GM21423 (cell line): ENCODE data around the gene FAM120B.

Experiments used
- ATAC-seq: cut with Tn5 transposase; IDR thresholded peaks from one replicate; pipeline ENCODE4 v1.9.1; 2021; ENCODE audit warnings: mild to moderate bottlenecking, moderate library complexity; ENCODE audit not compliant: unreplicated experiment

Gene FAM120B

DNA sequence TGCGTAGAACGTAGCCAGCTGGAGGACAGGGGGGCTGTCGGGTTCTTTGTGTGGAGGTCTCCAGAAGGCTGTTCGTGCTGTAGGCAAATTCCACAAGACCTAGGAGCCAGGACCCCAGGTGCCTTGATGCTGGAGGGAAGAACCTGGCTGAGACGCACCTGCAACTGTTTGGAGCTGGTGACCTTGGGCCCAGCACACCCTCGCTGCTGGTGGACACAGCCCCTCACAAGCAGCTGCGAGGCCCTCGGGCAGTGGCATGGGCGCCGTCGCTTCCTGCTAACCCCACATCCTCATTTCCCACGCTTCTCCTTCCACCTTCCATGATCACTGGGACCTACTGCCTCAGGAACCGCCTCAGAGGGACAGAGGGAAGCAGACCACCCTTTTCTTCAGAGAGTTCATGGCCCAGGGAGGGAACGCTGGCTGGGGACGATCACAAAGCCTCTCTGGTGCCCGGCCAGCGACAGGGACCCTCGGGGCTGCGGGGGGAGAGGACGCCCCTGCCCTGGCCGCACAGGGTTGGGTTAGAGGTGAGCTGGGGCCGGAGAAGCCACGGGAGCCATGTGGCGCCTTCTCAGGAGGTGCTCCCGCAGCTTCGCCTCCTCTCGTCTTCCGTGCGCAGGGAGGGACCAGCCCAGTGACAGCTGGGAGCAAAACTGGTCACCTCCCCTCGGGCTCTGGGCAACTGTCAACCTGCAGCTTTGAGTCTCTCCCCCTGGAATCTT is 34.1 kb upstream of the FAM120B start:
- no peak for ATAC-seq

GRCh38 chr6:170273191-170273590 is 33.4 kb upstream of the FAM120B start:
- ATAC-seq, result no peak

- ATAC-seq, result no peak
These were observed 32.9 kb upstream of the FAM120B start for GRCh38 chr6:170273681-170274080.

- no peak for ATAC-seq
These were observed 31.6 kb upstream of the FAM120B start for GRCh38 chr6:170274713-170275560.

DNA sequence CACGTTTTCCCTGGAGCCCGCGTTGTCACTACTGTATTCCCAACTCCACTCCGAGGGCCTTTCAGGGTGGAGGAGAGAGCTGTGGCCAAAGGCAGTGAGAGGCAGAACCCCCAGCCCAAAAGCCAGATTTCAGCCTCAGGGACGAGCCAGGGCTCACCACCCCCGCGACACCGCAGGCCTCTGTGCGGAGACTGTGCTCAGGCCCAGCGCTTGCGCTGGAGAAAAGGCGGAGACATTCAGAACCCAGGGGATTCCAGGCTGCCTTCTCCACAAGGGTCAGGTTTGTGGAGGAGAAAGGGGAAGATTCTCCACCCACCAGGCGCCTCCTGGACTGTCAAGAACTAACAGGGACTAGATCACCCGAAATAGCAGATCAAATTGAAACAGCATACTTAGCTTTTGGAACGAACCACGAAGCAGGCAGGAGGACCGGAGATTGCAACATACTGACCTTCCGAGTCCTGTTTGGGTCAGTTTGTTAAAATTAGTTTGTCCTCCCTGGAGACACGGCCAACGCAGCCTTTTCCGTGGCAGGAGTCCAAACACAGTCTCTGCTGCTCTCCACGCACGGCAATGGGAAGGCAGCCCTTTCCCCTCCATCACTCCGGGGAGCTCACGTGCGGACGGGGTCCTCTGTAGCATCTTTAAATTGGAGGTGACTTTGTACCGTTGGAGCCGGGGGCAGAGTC is 30.0 kb upstream of the FAM120B start:
- ATAC-seq, result no peak

DNA sequence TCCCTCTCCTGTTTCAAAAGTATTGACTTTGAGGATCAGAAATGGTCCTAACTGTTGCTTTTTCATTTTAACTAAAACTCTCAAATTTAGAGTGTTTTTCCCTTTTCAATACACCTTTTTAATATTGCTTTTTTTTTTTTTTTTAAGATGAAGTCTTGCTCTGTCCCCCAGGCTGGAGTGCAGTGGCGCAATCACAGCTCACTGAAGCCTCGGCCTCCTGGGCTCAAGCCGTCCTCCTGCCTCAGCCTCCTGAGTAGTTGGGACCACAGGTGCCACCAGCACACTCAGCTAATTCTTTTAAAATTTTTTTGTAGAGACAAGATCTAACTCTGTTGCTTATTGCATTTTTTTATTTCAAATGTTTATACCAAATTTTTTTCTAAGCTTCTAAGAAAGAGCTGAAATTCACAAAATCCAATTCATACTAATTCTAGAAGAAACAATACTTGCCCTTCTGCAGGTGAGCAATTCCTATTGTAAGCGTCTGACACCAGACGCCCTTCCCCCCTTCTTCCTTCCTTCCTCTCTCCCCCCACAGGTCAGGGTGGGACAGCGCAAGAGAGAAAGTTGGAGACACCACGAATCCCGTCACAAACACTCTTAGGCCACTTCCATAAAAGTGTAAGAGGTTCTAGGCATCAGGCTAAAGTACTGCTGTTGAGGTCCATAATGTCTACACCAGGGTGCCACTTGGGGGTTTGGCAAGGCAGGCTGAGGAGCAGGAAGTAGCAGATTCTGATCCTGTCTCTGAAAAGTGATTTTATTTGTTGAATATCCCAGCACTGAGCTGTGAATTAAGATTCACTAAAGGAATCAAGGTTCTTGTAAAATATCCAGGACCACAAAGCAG is 28.4 kb upstream of the FAM120B start:
- ATAC-seq, result no peak

DNA sequence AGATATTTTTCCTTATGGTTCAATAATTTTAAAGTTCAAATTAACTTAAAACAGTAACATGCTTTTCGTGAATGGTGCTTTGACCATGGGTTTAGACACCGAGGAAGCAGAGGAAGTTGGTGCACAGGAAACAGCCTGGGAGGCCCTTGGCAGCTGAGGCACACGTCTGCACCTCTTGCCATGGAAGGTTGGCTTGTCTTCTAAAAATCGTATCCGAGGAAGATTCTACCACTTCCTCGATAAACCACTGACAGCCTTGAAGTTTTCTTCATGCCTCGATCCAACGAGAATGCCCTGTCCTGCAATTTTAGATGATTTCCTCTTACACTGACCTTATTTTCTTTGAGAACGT is 27.8 kb upstream of the FAM120B start:
- no peak for ATAC-seq

DNA sequence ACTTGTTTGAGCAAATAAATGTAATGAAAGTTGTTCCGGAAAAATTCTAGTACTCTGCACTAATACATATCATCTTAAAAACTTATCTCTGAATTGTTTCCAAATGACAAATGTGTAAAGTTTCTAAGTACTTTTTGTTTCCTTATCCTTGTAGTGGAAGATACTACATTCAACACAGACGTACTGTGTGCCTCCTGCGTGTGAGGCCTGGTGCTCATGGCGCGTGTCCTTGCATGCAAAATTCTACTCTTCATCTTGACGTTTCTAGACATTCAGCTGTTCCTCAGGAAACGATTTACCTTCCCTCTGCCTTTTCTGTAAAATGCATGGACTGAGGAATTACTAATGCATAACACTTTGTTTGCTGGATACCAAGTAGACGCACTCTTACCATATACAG is 27.1 kb upstream of the FAM120B start:
- ATAC-seq, result no peak

DNA sequence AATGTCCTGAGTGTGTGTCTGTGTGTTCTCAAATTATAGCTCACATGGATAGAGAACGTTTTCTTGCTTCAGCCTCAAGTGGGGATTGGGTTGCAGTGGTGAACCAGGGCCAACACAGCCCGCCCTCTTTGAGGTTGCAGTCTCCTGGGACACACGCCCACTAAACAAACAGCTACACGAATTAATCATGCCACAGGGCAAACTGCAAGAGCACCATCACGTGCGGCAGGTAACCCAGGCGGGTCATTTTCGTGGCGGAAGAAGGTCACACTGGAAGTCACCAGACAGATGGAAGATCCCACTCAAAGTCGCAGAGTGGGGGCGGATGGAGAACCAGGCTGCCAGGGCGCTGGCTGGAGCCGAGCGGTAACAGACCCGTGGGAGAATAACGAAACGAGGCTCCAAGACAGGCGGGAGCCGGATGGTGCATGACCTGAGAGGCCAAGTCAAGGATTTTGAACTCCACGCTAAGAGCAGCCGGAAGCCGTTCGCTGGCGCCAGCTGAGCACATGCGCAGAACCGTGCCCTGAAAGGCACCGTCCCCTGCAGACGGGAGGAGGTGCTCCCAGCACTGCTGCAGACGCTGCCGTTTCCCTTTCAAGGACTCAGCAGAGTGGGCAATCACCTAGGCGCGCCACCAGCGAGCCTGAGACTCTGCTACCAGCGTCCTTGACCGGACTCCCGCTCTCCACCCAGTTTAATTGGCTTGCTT is 26.4 kb upstream of the FAM120B start:
- no peak for ATAC-seq

GRCh38 chr6:170280689-170281045 is 25.9 kb upstream of the FAM120B start:
- no peak for ATAC-seq

DNA sequence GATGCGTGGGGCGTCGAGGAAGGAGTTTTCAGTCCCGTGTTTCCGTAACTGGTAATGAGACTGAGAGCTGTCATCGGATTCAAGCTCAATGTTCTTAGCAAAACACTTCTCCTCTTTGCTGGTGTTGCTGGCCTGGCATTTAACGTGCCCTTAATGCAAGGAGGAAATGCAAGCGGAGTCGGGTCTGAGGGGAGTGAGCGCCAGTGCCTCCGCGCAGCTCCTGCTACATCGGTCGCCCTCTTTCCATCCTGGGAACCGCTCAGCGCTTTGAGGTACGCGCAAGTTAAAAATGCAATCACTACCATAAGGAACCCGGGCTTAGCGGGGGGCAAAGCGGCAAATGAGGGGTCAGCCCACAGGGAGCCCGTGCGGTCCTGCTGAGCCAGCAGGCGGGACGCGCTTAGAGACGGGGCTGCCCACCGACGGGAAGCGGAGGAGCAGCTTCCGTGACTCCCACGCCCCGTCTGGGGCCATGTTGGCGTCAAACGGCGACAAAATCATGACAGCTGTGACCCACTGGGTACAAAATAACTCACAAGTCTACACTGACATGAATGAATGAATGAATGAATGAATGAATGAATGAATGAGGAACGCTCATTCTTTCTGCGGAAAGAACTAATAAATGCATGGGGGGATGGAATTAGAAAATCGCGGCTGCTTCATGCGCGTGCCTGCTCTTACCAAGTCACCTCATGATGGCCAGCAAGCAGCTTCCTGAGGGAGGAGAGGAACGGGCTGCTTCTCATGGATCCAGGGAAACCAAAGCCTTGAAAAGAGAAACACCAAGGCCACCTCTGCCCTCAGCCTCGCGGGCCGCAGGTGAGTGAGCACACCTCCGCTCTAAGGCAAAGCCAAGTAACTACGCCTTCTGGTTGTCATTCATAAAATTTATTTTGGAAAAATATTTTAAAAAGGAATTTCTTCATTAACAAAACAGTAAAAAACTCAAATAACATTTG is 24.9 kb upstream of the FAM120B start:
- ATAC-seq, result no peak

DNA sequence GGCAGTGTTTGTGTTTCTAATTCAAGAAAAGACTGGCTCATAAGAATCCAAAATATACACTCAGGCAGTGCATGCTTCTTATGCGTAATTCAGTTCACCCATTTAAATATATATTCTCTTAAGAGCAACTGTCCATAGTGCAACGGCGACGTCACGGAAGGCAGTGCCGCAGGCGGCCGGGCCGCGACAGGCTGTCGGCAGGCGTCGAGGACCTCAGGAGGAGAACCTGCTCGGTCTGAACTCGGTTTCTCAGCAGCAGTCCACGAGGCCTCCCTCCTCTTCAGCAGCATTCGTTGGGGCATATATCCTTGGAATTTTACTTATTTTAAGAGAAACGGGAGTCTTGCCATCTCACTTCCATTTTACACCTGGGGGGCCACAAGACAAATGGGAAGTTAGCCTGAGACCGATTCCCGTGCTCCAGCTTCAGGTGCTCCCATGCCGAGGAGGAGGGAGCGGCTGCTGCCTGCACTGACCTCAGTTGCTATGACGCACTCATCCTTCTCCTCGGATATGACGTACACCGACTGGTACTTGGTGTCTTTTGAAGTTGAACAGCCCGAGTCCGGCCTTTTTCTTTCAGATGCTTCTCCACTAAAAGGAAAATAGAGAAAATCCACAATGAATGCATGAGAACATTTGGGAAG is 23.9 kb upstream of the FAM120B start:
- no peak for ATAC-seq

DNA sequence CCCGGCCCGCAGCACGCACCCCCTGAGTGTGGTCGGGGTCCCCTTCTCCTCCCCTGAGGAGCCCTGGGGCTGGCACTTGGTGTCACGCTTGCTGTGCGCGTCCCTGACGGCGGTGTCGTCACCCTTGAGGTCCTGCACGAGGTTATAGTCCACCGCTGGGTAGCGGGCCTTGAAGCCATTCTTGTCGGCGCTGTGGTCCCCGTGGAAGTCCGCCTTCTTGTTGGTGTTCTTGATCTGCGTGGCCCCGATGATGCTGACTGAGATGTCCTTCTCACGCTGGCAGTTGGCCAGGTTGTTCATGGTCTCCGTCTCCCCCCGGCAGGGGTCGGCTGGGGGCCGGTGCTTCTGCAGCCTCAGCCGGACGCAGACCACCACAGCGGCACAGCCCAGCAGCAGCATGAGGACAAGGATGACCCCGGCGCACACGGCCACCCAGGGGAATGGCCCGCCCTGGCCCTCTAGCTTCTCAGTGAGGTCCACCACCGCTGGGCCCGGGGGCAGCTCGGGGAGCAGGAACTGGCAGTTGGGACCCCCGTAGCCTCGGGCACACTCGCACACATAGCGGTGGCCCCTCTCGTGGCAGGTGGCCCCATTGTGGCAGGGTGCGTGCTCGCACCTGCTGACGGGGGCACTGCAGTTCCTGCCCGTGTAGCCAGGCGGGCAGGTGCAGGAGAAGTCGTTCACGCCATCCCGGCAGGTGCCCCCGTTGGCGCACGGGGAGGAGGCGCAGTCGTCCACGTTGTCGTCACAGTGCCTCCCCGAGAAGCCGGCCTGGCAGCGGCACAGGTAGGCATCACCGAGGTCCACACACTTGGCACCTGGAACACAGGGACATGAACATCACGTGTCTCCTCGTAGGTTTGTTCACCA is 23.1 kb upstream of the FAM120B start:
- ATAC-seq, result no peak

GRCh38 chr6:170284126-170284773 is 22.3 kb upstream of the FAM120B start:
- ATAC-seq, result no peak

DNA sequence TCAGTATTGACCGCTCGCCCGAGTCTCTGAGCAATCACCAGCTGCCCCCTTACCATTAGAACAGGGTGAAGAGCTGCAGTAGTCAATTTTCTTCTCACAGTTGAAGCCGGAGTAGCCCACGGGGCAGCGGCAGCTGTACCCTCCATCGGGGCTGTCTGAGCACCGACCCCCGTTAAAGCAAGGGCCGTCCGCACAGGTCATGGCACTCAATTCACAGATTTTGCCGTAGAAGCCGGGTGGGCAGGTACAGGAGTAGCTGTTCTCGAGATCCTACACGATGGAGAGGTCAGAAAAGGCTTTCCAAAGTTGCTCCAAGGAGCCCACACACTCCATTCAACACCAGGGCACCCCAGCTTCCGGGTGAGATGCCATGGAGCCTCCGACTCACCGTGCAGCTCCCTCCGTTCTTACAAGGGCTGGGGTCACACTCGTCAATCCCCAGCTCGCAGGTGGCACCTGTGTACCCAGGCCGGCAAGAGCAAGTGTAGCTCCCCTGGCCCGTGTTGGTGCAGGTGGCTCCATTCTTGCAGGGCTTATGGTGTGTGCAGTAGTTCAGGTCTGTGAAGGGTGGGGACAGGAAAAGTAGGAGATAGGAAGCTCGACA is 21.6 kb upstream of the FAM120B start:
- no peak for ATAC-seq

DNA sequence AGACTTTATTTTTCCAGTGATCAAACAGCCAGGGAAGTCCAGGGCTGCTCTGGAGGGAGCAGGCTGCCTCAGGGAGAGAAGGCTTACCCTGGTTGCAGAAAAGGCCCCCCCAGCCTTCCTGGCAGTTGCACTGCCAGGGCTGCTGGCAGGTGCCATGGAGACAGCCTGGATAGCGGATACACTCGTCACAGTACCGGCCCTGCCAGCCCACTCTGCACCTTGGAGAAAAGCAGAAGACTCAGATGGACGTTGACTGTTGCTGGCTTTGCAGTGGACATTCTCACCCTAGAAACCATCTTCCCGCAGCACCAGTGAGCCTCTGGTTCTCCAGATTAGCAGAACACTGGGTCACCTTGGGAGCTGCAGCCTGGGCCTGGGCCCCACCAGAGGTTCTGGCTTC is 21.1 kb upstream of the FAM120B start:
- no peak for ATAC-seq
